ENCODE data around the gene KCNH8. TPM values are rescaled to one million over a fixed set of nuclear protein-coding genes. Genes with fewer than 3 reads are reported as not detected.

The KCNH8 gene
- total RNA-seq, 1 experiment from 2014 or later: 3.7 TPM

DNA sequence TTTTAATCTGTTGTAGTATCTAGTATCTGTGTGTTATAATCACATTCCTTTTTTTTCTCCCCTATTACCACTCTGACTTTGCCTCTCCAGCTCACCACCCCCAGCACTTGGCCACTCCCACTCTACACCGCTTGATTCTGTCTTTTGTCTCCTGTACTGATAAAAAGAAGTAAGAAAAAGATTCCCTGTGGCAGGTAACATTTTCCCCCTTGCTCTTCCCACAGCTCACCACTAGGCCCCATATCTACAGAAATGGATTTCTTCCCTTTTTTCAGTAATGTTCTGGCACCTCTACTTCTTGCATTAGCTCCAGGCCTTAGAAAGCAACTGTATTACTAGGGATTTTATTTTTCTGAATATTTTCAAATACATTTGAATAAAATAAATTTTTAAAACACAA is 25.6 kb downstream of the KCNH8 start:
- Mint-ChIP-seq H3K27ac (peak overlapping the region in 2 of 3 experiments; percentile 7 to 65; a peak in 4 of 7 replicates), H3K4me1 (peaks cover 15 to 30% of the 10 kb centered on the region in 2 experiments), H3K4me3 (no peak overlapping the region), H3K9me3 (no peaks in the 10 kb centered on the region), H3K27me3 (ENCODE audit: low read depth) (no peaks in the 10 kb centered on the region), H3K36me3 (ENCODE audit: insufficient read depth in 1 of 3, low read depth in 3 of 3) (no peaks in the 10 kb centered on the region)
- no peaks in the 10 kb centered on the region for H4K20me1 ChIP-seq (ENCODE audit: control insufficient read depth, insufficient read depth, insufficient read length)
- no peak overlapping the region for H2AK5ac ChIP-seq (ENCODE audit: insufficient read length, low read length)
- no peak overlapping the region for H3K4me2 ChIP-seq (ENCODE audit: insufficient read depth, insufficient read length, low read length)
- no peak overlapping the region for H2BK20ac ChIP-seq (ENCODE audit: low read depth, low read length, poor library complexity, severe bottlenecking)
- no peak overlapping the region for H3K9ac ChIP-seq (ENCODE audit: extremely low read depth, insufficient read length, low read length)
- no peaks in the 10 kb centered on the region for H3K9me3 ChIP-seq (ENCODE audit: control insufficient read depth, low read depth, low read length)
- no peaks in the 10 kb centered on the region for H3K27me3 ChIP-seq (ENCODE audit: insufficient read depth, low read length)
- no CpG with 5 or more reads among the region's 1 CpG for WGBS (ENCODE audit: extremely low coverage, insufficient read length, low lambda C conversion rate)
- no peak overlapping the region for H3K27ac ChIP-seq (ENCODE audit: insufficient read length, low read depth, low read length)
- TF ChIP-seq CTCF (conservative IDR thresholded peaks at IDR 0.05): peak; percentile 59
- H3K4me1 ChIP-seq (ENCODE audit: insufficient read depth, low read length): no peaks in the 10 kb centered on the region
- H3K23me2 ChIP-seq (ENCODE audit: insufficient read length, low read depth, low read length, poor library complexity, severe bottlenecking): no peaks in the 10 kb centered on the region
- no peak overlapping the region for H2BK120ac ChIP-seq (ENCODE audit: low read depth, low read length, poor library complexity, severe bottlenecking)
- H4K5ac ChIP-seq (ENCODE audit: insufficient read length, low read depth, low read length): no peak overlapping the region
- H3K23ac ChIP-seq (ENCODE audit: insufficient read length, low read depth, low read length): no peak overlapping the region
- H3K79me2 ChIP-seq (ENCODE audit: insufficient read depth, low read length): no peaks in the 10 kb centered on the region
- no peak overlapping the region for H3T11ph ChIP-seq (ENCODE audit: low read length)
- H3K4ac ChIP-seq (ENCODE audit: low read depth, low read length): no peak overlapping the region
- no peak overlapping the region for H3K56ac ChIP-seq (ENCODE audit: insufficient read length, low read depth, low read length)
- H4K91ac ChIP-seq (ENCODE audit: insufficient read length, low read depth, low read length): no peak overlapping the region
- no peak overlapping the region for H4K8ac ChIP-seq (replicated peaks; ENCODE audit: insufficient read length, low read depth, low read length)
- no peak overlapping the region for H3K14ac ChIP-seq (ENCODE audit: insufficient read depth, low read length)
- no peak overlapping the region for H2BK12ac ChIP-seq (ENCODE audit: insufficient read length, low read depth, low read length)
- H3K18ac ChIP-seq (ENCODE audit: insufficient read length, low read depth, low read length): no peak overlapping the region
- H2BK15ac ChIP-seq (ENCODE audit: low read depth, low read length): no peak overlapping the region
- H2BK5ac ChIP-seq (ENCODE audit: insufficient read length, low read length): no peak overlapping the region
- no peaks in the 10 kb centered on the region for H3K79me1 ChIP-seq (ENCODE audit: insufficient read depth, low read depth, low read length, poor library complexity, severe bottlenecking)
- no peak overlapping the region for H2AFZ ChIP-seq (ENCODE audit: low read length)
- peak; percentile 43 for DNase-seq
